M059J (cell line): ENCODE results near the gene GRB2. TPM values are rescaled to one million over a fixed set of nuclear protein-coding genes. Genes with fewer than 3 reads are reported as not detected.

ENCODE experiments used
- DNase-seq: peaks from one replicate; pipeline ENCODE4 v3.0.0-alpha.2; 2012; ENCODE audit warnings: low read depth
- total RNA-seq: library from RNA; depleted of rRNA; stranded (reverse); fragments of >200 nt; shearing (Covaris generic); gene quantifications from 2 replicates; pipeline ENCODE4 v1.2.3, GENCODE V29; 2014

Gene GRB2
- total RNA-seq, 1 experiment from 2014 or later: 109 TPM

GRCh38 chr17:75414488-75414887 lies 9.0 kb upstream of the GRB2 start:
- DNase-seq: no peak

- peak; percentile 67 for DNase-seq
Measured at GRCh38 chr17:75412455-75413317, 7.2 kb upstream of the GRB2 start.

GRCh38 chr17:75411328-75412067 lies 6.0 kb upstream of the GRB2 start:
- DNase-seq: no peak

GRCh38 chr17:75410141-75410540 lies 4.7 kb upstream of the GRB2 start:
- DNase-seq: no peak

- DNase-seq: no peak
Measured at GRCh38 chr17:75407655-75408352, 2.3 kb upstream of the GRB2 start.

- DNase-seq: peak; percentile 31
Measured at GRCh38 chr17:75406222-75406615, 741 bp upstream of the GRB2 start.

GRCh38 chr17:75404731-75405364 lies 630 bp downstream of the GRB2 start:
- DNase-seq: peak; percentile 51

- peak; percentile 84 for DNase-seq
Measured at GRCh38 chr17:75404223-75404730, 1.2 kb downstream of the GRB2 start.

- DNase-seq: no peak
Measured at GRCh38 chr17:75403131-75403530, 2.3 kb downstream of the GRB2 start.

- no peak for DNase-seq
Measured at GRCh38 chr17:75402026-75402425, 3.5 kb downstream of the GRB2 start.

GRCh38 chr17:75400326-75400939 lies 5.0 kb downstream of the GRB2 start:
- no peak for DNase-seq

GRCh38 chr17:75398279-75398678 lies 7.2 kb downstream of the GRB2 start:
- no peak for DNase-seq

GRCh38 chr17:75397217-75397616 lies 8.3 kb downstream of the GRB2 start:
- DNase-seq: no peak

GRCh38 chr17:75396796-75397195 lies 8.7 kb downstream of the GRB2 start:
- no peak for DNase-seq

- DNase-seq: no peak
Measured at GRCh38 chr17:75396025-75396424, 9.5 kb downstream of the GRB2 start.

GRCh38 chr17:75394332-75394918 lies 11.1 kb downstream of the GRB2 start:
- no peak for DNase-seq

GRCh38 chr17:75393523-75394331 lies 11.8 kb downstream of the GRB2 start:
- peak; percentile 98 for DNase-seq

GRCh38 chr17:75392559-75392958 lies 12.9 kb downstream of the GRB2 start:
- no peak for DNase-seq

GRCh38 chr17:75390982-75391381 lies 14.5 kb downstream of the GRB2 start:
- no peak for DNase-seq

- no peak for DNase-seq
Measured at GRCh38 chr17:75388476-75389030, 16.9 kb downstream of the GRB2 start.
